GM23338 (cell line): ENCODE data around the gene REPIN1. TPM values are rescaled to one million over a fixed set of nuclear protein-coding genes. Genes with fewer than 3 reads are reported as not detected.

Experiments
- ATAC-seq: fragments of 200-7000 bp; cut with Tn5 transposase; 3 replicates; pipeline ENCODE4 v1.9.1; 2020
- DNase-seq: peaks from one replicate; pipeline ENCODE4 v3.0.0-alpha.2; 2015; ENCODE audit warnings: low spot score
- H2AFZ ChIP-seq: fragments of 200-600 bp; sonication (generic); 2 replicates; pipeline ENCODE4 v1.8.0; 2016; ENCODE audit warnings: antibody characterized with exemption, mild to moderate bottlenecking, moderate library complexity
- H3F3A ChIP-seq: fragments of 200-600 bp; sonication (generic); replicated peaks from 2 replicates; pipeline ENCODE4 v1.8.0; 2017; ENCODE audit warnings: antibody characterized with exemption, mixed run types, low read depth
- H3K27ac ChIP-seq: fragments of 200-600 bp; sonication (generic); 2 replicates; pipeline ENCODE4 v1.6.1; 2016; ENCODE audit warnings: low read depth
- H3K27me3 ChIP-seq: fragments of 200-600 bp; sonication (generic); 2 replicates; pipeline ENCODE4 v1.8.0; 2016; ENCODE audit warnings: mild to moderate bottlenecking, mixed run types, moderate library complexity; ENCODE audit not compliant: insufficient read depth
- H3K36me3 ChIP-seq: fragments of 200-600 bp; sonication (generic); 2 replicates; pipeline ENCODE4 v1.8.0; 2016; ENCODE audit warnings: mild to moderate bottlenecking; ENCODE audit not compliant: insufficient read depth
- H3K4me1 ChIP-seq: fragments of 200-600 bp; sonication (generic); 2 replicates; pipeline ENCODE4 v1.8.0; 2016; ENCODE audit warnings: mild to moderate bottlenecking, moderate library complexity; ENCODE audit not compliant: insufficient read depth
- H3K4me2 ChIP-seq: fragments of 200-600 bp; sonication (generic); 2 replicates; pipeline ENCODE4 v1.7.1; 2017; ENCODE audit warnings: mixed run types
- H3K4me3 ChIP-seq: fragments of 200-600 bp; sonication (generic); 2 replicates; pipeline ENCODE4 v1.6.1; 2016; ENCODE audit warnings: mixed run types
- H3K79me2 ChIP-seq: fragments of 200-600 bp; sonication (generic); replicated peaks from 2 replicates; pipeline ENCODE4 v1.8.0; 2017; ENCODE audit warnings: mild to moderate bottlenecking; ENCODE audit not compliant: insufficient read depth
- H3K9me2 ChIP-seq: fragments of 200-600 bp; sonication (generic); 2 replicates; pipeline ENCODE4 v1.8.0; 2017; ENCODE audit not compliant: insufficient read depth
- H4K20me1 ChIP-seq: fragments of 200-600 bp; sonication (generic); replicated peaks from 2 replicates; pipeline ENCODE4 v1.8.0; 2017; ENCODE audit warnings: mild to moderate bottlenecking; ENCODE audit not compliant: insufficient read depth
- H3K27ac Mint-ChIP-seq: 2 replicates; pipeline ENCODE4 v1.8.0; 2020; ENCODE audit warnings: inconsistent platforms, mild to moderate bottlenecking, moderate library complexity, mixed read lengths
- H3K27me3 Mint-ChIP-seq: 3 replicates; pipeline ENCODE4 v1.8.0; 2022; ENCODE audit warnings: low read depth, mild to moderate bottlenecking, moderate library complexity, mixed read lengths, inconsistent platforms; ENCODE audit not compliant: insufficient read depth, poor library complexity
- H3K36me3 Mint-ChIP-seq: 3 replicates; pipeline ENCODE4 v1.8.0; 2021; ENCODE audit warnings: low read depth, mild to moderate bottlenecking, inconsistent platforms, moderate library complexity, mixed read lengths
- H3K4me1 Mint-ChIP-seq: 3 replicates; pipeline ENCODE4 v1.8.0; 2020; ENCODE audit warnings: mild to moderate bottlenecking, inconsistent platforms, mixed read lengths
- H3K4me3 Mint-ChIP-seq: 3 replicates; pipeline ENCODE4 v1.8.0; 2021; ENCODE audit warnings: moderate library complexity, mild to moderate bottlenecking, inconsistent platforms, mixed read lengths
- H3K9me3 Mint-ChIP-seq: 3 replicates; pipeline ENCODE4 v1.8.0; 2020; ENCODE audit warnings: moderate library complexity, mild to moderate bottlenecking, inconsistent platforms, mixed read lengths
- CREB1 ChIP-seq: fragments of 250-450 bp; sonication (Bioruptor Pico); IDR thresholded peaks from 2 replicates; pipeline ENCODE4 v1.5.0; 2020; ENCODE audit warnings: low read depth, mild to moderate bottlenecking, moderate library complexity
- EZH2phosphoT487 ChIP-seq: fragments of 200-600 bp; sonication (generic); IDR thresholded peaks from one replicate; pipeline ENCODE4 v1.8.1; 2018; ENCODE audit warnings: antibody characterized with exemption; ENCODE audit not compliant: unreplicated experiment
- NANOG ChIP-seq: IDR thresholded peaks from 2 replicates; pipeline ENCODE4 v1.6.1; 2016; ENCODE audit warnings: antibody characterized with exemption, borderline replicate concordance
- STAT1 ChIP-seq: IDR thresholded peaks from one replicate; pipeline ENCODE4 v1.6.1; 2016; ENCODE audit warnings: antibody characterized with exemption; ENCODE audit not compliant: unreplicated experiment
- ZNF114 ChIP-seq: fragments of 250-450 bp; sonication (Bioruptor Pico); IDR thresholded peaks from 2 replicates; pipeline ENCODE4 v1.5.0; 2020; ENCODE audit warnings: mild to moderate bottlenecking, moderate library complexity
- ZNF331 ChIP-seq: fragments of 250-450 bp; sonication (Bioruptor Pico); IDR thresholded peaks from 2 replicates; pipeline ENCODE4 v1.5.0; 2020; ENCODE audit warnings: low read depth, mild to moderate bottlenecking, moderate library complexity
- polyA plus RNA-seq: library from polyadenylated mRNA; unstranded; fragments of >200 nt; fragmentation: Nextera tagmentation; extraction: Ambion mirVana; gene quantifications from 2 replicates; pipeline ENCODE4 v1.2.1, GENCODE V29; 2016
- total RNA-seq: library from RNA; depleted of rRNA; stranded (reverse); fragments of >200 nt; shearing (Covaris generic); gene quantifications from 2 replicates; pipeline ENCODE4 v1.2.3, GENCODE V29; 2014
- TF ChIP-seq, protein P1 (sequence below): IDR thresholded peaks from one replicate; pipeline ENCODE4 v1.6.1; 2018; ENCODE audit warnings: antibody characterized with exemption; ENCODE audit not compliant: unreplicated experiment
- TF ChIP-seq, protein P2 (sequence below), 2 experiments: fragments of 200-600 bp in 1 of 2; sonication (generic) in 1 of 2; conservative IDR thresholded peaks; 2 replicates each; pipeline versions ENCODE4 v1.5.1 to v1.6.1; 2016 to 2017; ENCODE audit warnings: antibody characterized with exemption in 2 of 2, low read depth in 2 of 2, mild to moderate bottlenecking in 2 of 2, moderate library complexity in 1 of 2
- TF ChIP-seq, protein P3 (sequence below): IDR thresholded peaks from 2 replicates; pipeline ENCODE4 v1.6.1; 2016; ENCODE audit warnings: antibody characterized with exemption

Gene REPIN1
- total and polyA plus RNA-seq, 2 experiments from 2014 or later = 29.8 to 156 TPM

DNA sequence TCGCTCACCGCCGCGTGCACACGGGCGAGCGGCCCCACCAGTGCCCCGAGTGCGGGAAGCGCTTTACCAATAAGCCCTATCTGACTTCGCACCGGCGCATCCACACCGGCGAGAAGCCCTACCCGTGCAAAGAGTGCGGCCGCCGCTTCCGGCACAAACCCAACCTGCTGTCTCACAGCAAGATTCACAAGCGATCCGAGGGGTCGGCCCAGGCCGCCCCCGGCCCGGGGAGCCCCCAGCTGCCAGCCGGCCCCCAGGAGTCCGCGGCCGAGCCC, 3.3 kb downstream of the REPIN1 start:
- Histone ChIP-seq H3K27me3 (no peaks in the 10 kb centered on the region), H3K36me3 (0 out of 2 replicates have a peak, but pooled peaks cover 3% of the 10 kb centered on the region), H3K4me1 (peaks cover 48% of the 10 kb centered on the region), H3K79me2 (peaks cover 46% of the 10 kb centered on the region), H3K9me2 (no peaks in the 10 kb centered on the region), H3K4me3 (no peak overlapping the region), H3F3A (peaks cover 28% of the 10 kb centered on the region), H3K4me2 (no peak overlapping the region), H4K20me1 (peaks cover 5% of the 10 kb centered on the region), H3K27ac (no peak overlapping the region), H2AFZ (no peak overlapping the region)
- TF ChIP-seq EZH2phosphoT487 = no peak
- no peak for TF ChIP-seq STAT1
- TF ChIP-seq, protein P1, sequence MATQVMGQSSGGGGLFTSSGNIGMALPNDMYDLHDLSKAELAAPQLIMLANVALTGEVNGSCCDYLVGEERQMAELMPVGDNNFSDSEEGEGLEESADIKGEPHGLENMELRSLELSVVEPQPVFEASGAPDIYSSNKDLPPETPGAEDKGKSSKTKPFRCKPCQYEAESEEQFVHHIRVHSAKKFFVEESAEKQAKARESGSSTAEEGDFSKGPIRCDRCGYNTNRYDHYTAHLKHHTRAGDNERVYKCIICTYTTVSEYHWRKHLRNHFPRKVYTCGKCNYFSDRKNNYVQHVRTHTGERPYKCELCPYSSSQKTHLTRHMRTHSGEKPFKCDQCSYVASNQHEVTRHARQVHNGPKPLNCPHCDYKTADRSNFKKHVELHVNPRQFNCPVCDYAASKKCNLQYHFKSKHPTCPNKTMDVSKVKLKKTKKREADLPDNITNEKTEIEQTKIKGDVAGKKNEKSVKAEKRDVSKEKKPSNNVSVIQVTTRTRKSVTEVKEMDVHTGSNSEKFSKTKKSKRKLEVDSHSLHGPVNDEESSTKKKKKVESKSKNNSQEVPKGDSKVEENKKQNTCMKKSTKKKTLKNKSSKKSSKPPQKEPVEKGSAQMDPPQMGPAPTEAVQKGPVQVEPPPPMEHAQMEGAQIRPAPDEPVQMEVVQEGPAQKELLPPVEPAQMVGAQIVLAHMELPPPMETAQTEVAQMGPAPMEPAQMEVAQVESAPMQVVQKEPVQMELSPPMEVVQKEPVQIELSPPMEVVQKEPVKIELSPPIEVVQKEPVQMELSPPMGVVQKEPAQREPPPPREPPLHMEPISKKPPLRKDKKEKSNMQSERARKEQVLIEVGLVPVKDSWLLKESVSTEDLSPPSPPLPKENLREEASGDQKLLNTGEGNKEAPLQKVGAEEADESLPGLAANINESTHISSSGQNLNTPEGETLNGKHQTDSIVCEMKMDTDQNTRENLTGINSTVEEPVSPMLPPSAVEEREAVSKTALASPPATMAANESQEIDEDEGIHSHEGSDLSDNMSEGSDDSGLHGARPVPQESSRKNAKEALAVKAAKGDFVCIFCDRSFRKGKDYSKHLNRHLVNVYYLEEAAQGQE = no peak
- TF ChIP-seq, protein P2, sequence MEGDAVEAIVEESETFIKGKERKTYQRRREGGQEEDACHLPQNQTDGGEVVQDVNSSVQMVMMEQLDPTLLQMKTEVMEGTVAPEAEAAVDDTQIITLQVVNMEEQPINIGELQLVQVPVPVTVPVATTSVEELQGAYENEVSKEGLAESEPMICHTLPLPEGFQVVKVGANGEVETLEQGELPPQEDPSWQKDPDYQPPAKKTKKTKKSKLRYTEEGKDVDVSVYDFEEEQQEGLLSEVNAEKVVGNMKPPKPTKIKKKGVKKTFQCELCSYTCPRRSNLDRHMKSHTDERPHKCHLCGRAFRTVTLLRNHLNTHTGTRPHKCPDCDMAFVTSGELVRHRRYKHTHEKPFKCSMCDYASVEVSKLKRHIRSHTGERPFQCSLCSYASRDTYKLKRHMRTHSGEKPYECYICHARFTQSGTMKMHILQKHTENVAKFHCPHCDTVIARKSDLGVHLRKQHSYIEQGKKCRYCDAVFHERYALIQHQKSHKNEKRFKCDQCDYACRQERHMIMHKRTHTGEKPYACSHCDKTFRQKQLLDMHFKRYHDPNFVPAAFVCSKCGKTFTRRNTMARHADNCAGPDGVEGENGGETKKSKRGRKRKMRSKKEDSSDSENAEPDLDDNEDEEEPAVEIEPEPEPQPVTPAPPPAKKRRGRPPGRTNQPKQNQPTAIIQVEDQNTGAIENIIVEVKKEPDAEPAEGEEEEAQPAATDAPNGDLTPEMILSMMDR (conservative IDR thresholded peaks at IDR 0.05; ENCODE audit: low read depth in 2 of 2) = no peak
- TF ChIP-seq ZNF114 = no peak
- no peak for TF ChIP-seq ZNF331 (CRISPR knock-in tag)
- TF ChIP-seq, protein P3, sequence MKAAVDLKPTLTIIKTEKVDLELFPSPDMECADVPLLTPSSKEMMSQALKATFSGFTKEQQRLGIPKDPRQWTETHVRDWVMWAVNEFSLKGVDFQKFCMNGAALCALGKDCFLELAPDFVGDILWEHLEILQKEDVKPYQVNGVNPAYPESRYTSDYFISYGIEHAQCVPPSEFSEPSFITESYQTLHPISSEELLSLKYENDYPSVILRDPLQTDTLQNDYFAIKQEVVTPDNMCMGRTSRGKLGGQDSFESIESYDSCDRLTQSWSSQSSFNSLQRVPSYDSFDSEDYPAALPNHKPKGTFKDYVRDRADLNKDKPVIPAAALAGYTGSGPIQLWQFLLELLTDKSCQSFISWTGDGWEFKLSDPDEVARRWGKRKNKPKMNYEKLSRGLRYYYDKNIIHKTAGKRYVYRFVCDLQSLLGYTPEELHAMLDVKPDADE = no peak
- no peak for TF ChIP-seq NANOG
- no peak for TF ChIP-seq CREB1
- H3K27ac Mint-ChIP-seq = no peak overlapping the region
- peaks cover 58% of the 10 kb centered on the region for H3K36me3 Mint-ChIP-seq
- H3K27me3 Mint-ChIP-seq = peaks cover 33% of the 10 kb centered on the region
- no peak overlapping the region for H3K4me3 Mint-ChIP-seq
- ATAC-seq (peak; percentile 0; the same call in 2 of the 3 replicates), DNase-seq (no peak)
- H3K4me1 Mint-ChIP-seq = peaks cover 63% of the 10 kb centered on the region
- no peaks in the 10 kb centered on the region for H3K9me3 Mint-ChIP-seq
